Activated naive CD4-positive, alpha-beta T cell treated with anti-CD3 and anti-CD28 coated beads, Interleukin-2, amount 50 U/mL, for 72 hours (primary cell): ENCODE measurements around the gene AKAP6. TPM values are rescaled to one million over a fixed set of nuclear protein-coding genes. Genes with fewer than 3 reads are reported as not detected.

Experiments used
- ATAC-seq, 2 donors: fragments of 150-1000 bp; cut with Tn5 transposase; 2 replicates each; pipeline ENCODE4 v1.10.0; 2021; ENCODE audit warnings: mild to moderate bottlenecking in 2 of 2, moderate library complexity in 2 of 2
- DNase-seq, 2 donors: peaks; one replicate each; pipeline ENCODE4 v3.0.0; 2021 to 2022; ENCODE audit warnings: low spot score in 2 of 2
- H3K27ac Mint-ChIP-seq, 2 donors: one replicate each; pipeline ENCODE4 v1.8.0; 2022; ENCODE audit warnings: mild to moderate bottlenecking in 2 of 2, mixed read lengths in 2 of 2
- H3K36me3 Mint-ChIP-seq, 2 donors: one replicate each; pipeline ENCODE4 v1.8.0; 2022; ENCODE audit warnings: mixed read lengths in 2 of 2
- H3K9me3 Mint-ChIP-seq, 2 donors: one replicate each; pipeline ENCODE4 v1.8.0; 2022; ENCODE audit warnings: mixed read lengths in 2 of 2
- total RNA-seq, 2 donors: library from RNA; stranded (reverse); gene quantifications; one replicate each; pipeline ENCODE4 v1.2.3, GENCODE V29; 2022

The AKAP6 gene
- total RNA-seq, 2 donors from 2014 or later = 2.5 to 3.3 TPM

- Mint-ChIP-seq H3K27ac (no peak overlapping the region), H3K9me3 (peaks cover 20% of the 10 kb centered on the region in 2 donors), H3K36me3 (no peaks in the 10 kb centered on the region)
- ATAC-seq = no peak
- DNase-seq = no peak
These were observed 517.8 kb downstream of the AKAP6 start for GRCh38 chr14:32846821-32847365.

GRCh38 chr14:32847867-32848266 lies 518.8 kb downstream of the AKAP6 start:
- H3K9me3 Mint-ChIP-seq = peaks cover 20% of the 10 kb centered on the region in 2 donors
- no peak for ATAC-seq
- H3K27ac Mint-ChIP-seq = no peak overlapping the region
- no peak for DNase-seq
- H3K36me3 Mint-ChIP-seq = peaks cover 0 to 1% of the 10 kb centered on the region in 2 donors

GRCh38 chr14:32865827-32866376 lies 536.8 kb downstream of the AKAP6 start:
- H3K36me3 Mint-ChIP-seq = no peaks in the 10 kb centered on the region
- no peak for DNase-seq
- ATAC-seq = no peak

GRCh38 chr14:32883188-32883587 lies 554.1 kb downstream of the AKAP6 start:
- peaks cover 8 to 16% of the 10 kb centered on the region in 2 donors for H3K9me3 Mint-ChIP-seq
- no peak overlapping the region for H3K27ac Mint-ChIP-seq
- ATAC-seq (no peak), DNase-seq (no peak)
- H3K36me3 Mint-ChIP-seq = no peaks in the 10 kb centered on the region

More at GRCh38 chr14:32865827-32866376, 536.8 kb downstream of the AKAP6 start:
- Mint-ChIP-seq H3K27ac (no peak overlapping the region), H3K9me3 (peaks cover 9 to 13% of the 10 kb centered on the region in 2 donors)

Other genes with a start within 250 kb of the AKAP6 start
- gene RNU6-7, start 127.3 kb upstream of the AKAP6 start, total RNA-seq = not detected
- gene RNU6-8, start 126.0 kb upstream of the AKAP6 start, total RNA-seq = not detected